ENCODE measurements around the gene RDH16.
"Not testable (repeated sequence)": the region's sequence is repeated elsewhere in the genome, so short reads cannot be mapped to it uniquely, and the experiment has no call there.

RDH16 gene

DNA sequence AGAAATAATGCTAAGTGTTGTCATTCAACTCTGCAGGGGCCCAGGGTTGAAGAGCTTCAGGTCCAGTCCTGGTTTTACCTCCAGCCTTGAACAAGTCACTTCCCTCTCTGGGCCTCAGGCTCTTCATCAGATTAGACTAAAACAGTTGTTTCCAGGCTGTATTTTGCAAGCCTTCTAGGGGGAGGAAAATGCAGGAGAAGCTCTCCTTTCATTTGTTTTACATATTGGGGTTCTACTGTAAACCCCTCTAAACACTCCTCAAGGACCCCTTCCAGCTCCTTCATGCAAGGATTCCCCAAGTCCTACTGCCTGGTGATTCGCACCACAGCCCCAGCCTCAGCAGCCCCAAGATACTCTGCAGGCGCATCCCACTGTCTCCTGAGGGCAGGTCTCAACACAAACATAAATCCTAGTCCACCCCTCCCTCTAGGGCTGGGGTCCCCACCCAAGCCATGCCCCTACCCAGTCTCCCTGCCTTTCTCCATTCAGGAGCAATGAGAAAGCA lies 25.9 kb downstream of the RDH16 start:
- DNase-seq (ENCODE audit: low spot score) = peak; percentile 34
- in situ Hi-C loops (cut with MboI; ENCODE audit: low sequenced_read_pairs, unreplicated experiment) = no loop called here
- TF ChIP-seq, protein P1, sequence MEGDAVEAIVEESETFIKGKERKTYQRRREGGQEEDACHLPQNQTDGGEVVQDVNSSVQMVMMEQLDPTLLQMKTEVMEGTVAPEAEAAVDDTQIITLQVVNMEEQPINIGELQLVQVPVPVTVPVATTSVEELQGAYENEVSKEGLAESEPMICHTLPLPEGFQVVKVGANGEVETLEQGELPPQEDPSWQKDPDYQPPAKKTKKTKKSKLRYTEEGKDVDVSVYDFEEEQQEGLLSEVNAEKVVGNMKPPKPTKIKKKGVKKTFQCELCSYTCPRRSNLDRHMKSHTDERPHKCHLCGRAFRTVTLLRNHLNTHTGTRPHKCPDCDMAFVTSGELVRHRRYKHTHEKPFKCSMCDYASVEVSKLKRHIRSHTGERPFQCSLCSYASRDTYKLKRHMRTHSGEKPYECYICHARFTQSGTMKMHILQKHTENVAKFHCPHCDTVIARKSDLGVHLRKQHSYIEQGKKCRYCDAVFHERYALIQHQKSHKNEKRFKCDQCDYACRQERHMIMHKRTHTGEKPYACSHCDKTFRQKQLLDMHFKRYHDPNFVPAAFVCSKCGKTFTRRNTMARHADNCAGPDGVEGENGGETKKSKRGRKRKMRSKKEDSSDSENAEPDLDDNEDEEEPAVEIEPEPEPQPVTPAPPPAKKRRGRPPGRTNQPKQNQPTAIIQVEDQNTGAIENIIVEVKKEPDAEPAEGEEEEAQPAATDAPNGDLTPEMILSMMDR (IDR thresholded peaks at IDR 0.05; ENCODE audit: borderline replicate concordance, control extremely low read depth, extremely low read depth, insufficient read depth, missing control alignments) = no peak

DNA sequence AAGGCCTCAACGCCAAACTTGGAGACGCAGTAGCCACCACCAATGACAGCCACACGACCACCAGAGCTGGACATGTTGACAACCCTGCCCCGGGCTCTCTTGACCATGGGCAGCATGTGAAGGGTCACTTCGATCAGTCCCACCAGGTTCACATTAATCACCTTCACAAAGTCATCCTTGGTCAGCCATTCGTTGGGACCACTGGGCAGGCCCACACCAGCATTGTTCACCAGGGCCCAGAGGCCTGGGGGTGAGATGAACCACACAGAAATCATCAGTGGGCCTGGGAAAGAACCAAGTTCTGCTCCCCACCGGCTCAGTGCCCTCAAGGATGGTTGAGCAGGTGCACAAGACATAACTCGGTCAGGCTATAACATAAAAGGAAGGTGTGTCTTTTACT lies 27.2 kb downstream of the RDH16 start:
- DNase-seq (ENCODE audit: low spot score) = no peak
- TF ChIP-seq, protein P1 (IDR thresholded peaks at IDR 0.05; ENCODE audit: borderline replicate concordance, control extremely low read depth, extremely low read depth, insufficient read depth, missing control alignments) = no peak
- in situ Hi-C loops (cut with MboI; ENCODE audit: low sequenced_read_pairs, unreplicated experiment) = no loop called here

- DNase-seq (ENCODE audit: low spot score) = no peak
- in situ Hi-C loops (cut with MboI; ENCODE audit: low sequenced_read_pairs, unreplicated experiment) = no loop called here
- TF ChIP-seq, protein P1 (IDR thresholded peaks at IDR 0.05; ENCODE audit: borderline replicate concordance, control extremely low read depth, extremely low read depth, insufficient read depth, missing control alignments) = no peak
Observed at GRCh38 chr12:56929780-56930179, 27.6 kb downstream of the RDH16 start.

DNA sequence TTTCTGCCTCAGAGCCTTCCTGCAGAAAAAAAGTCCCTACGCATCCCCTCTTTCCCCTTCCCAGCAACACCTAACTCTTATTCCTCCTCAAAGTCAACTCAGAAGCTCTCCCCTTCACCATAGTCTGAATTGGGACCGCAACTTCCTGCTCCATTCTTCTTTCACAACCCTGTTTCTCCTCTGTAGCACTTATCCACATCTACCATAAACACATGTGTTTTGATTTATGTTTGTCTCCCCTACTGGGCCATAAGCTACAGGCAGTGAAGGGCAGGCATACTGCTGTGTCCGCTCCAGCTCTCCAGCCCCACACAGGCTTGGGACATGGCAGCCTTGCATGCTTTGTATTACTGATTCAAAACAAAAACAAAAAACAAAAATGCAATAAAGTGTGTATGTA lies 29.1 kb downstream of the RDH16 start:
- no peak for DNase-seq (ENCODE audit: low spot score)
- TF ChIP-seq, protein P1 (IDR thresholded peaks at IDR 0.05; ENCODE audit: borderline replicate concordance, control extremely low read depth, extremely low read depth, insufficient read depth, missing control alignments) = no peak
- in situ Hi-C loops (cut with MboI; ENCODE audit: low sequenced_read_pairs, unreplicated experiment) = no loop called here

DNA sequence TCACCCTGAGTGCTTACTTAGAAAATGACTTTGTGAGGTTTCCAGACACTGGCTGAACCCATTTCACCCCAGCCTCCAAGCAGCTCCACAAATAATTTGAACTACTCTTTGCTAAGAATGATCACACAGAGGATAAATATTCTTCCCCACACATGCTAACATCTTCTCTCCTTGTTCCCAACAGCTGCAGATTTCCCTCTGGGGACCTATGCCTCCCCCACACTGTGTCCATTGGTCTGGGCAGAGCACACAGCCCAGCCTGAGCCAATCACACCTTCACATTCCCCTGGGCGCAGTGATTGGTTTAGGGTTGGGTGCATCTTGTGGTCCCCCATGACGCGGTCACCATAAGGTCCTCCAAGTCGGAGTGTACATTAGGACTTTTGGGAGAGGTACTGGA lies 30.1 kb downstream of the RDH16 start:
- TF ChIP-seq, protein P1 (IDR thresholded peaks at IDR 0.05; ENCODE audit: borderline replicate concordance, control extremely low read depth, extremely low read depth, insufficient read depth, missing control alignments) = no peak
- no peak for DNase-seq (ENCODE audit: low spot score)
- in situ Hi-C loops (cut with MboI; ENCODE audit: low sequenced_read_pairs, unreplicated experiment) = no loop called here

- in situ Hi-C loops (cut with MboI; ENCODE audit: low sequenced_read_pairs, unreplicated experiment) = no loop called here
- TF ChIP-seq, protein P1 (IDR thresholded peaks at IDR 0.05; ENCODE audit: borderline replicate concordance, control extremely low read depth, extremely low read depth, insufficient read depth, missing control alignments) = no peak
- no peak for DNase-seq (ENCODE audit: low spot score)
Observed at GRCh38 chr12:56922031-56922430, 35.4 kb downstream of the RDH16 start.

- TF ChIP-seq, protein P1 (IDR thresholded peaks at IDR 0.05; ENCODE audit: borderline replicate concordance, control extremely low read depth, extremely low read depth, insufficient read depth, missing control alignments) = no peak
- in situ Hi-C loops (cut with MboI; ENCODE audit: low sequenced_read_pairs, unreplicated experiment) = no loop called here
- no peak for DNase-seq (ENCODE audit: low spot score)
Observed at GRCh38 chr12:56921346-56921745, 36.1 kb downstream of the RDH16 start.

- DNase-seq (ENCODE audit: low spot score); in situ Hi-C loops (cut with MboI; ENCODE audit: low sequenced_read_pairs, unreplicated experiment): not testable (repeated sequence)
Observed at GRCh38 chr12:56918139-56918538, 39.3 kb downstream of the RDH16 start.

Data from GM13976 (cell line).